ENCODE results near the gene AOX1.

DNA sequence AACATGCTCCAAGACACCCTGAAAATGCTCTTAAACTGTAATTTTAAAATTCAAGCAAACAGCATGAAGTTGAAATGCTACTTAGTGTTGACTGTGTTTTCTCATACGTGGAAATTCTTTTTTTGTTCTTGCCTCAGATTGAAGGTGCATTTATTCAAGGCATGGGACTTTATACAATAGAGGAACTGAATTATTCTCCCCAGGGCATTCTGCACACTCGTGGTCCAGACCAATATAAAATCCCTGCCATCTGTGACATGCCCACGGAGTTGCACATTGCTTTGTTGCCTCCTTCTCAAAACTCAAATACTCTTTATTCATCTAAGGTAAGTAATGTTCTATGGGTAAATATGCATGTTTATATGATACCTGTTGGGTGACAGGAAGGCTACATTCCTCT is 82.7 kb downstream of the AOX1 start:
- TF ChIP-seq, protein P1, sequence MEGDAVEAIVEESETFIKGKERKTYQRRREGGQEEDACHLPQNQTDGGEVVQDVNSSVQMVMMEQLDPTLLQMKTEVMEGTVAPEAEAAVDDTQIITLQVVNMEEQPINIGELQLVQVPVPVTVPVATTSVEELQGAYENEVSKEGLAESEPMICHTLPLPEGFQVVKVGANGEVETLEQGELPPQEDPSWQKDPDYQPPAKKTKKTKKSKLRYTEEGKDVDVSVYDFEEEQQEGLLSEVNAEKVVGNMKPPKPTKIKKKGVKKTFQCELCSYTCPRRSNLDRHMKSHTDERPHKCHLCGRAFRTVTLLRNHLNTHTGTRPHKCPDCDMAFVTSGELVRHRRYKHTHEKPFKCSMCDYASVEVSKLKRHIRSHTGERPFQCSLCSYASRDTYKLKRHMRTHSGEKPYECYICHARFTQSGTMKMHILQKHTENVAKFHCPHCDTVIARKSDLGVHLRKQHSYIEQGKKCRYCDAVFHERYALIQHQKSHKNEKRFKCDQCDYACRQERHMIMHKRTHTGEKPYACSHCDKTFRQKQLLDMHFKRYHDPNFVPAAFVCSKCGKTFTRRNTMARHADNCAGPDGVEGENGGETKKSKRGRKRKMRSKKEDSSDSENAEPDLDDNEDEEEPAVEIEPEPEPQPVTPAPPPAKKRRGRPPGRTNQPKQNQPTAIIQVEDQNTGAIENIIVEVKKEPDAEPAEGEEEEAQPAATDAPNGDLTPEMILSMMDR (IDR thresholded peaks at IDR 0.05; ENCODE audit: low read depth, low read length, missing input control): no peak
- TF ChIP-seq, protein P2, sequence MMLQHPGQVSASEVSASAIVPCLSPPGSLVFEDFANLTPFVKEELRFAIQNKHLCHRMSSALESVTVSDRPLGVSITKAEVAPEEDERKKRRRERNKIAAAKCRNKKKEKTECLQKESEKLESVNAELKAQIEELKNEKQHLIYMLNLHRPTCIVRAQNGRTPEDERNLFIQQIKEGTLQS (IDR thresholded peaks at IDR 0.05): no peak
- TF ChIP-seq, protein P3, sequence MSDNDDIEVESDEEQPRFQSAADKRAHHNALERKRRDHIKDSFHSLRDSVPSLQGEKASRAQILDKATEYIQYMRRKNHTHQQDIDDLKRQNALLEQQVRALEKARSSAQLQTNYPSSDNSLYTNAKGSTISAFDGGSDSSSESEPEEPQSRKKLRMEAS (IDR thresholded peaks at IDR 0.05): no peak

All from liver (tissue), 3 donors.